Testis (tissue), 3 donors: Measurements from ENCODE around the gene MRGPRD. TPM values are rescaled to one million over a fixed set of nuclear protein-coding genes. Genes with fewer than 3 reads are reported as not detected.

ENCODE experiments used
- DNase-seq: peaks from one replicate; pipeline ENCODE4 v3.0.0-alpha.2; 2019
- H3K27ac ChIP-seq, 2 donors: fragments of 200-600 bp; sonication (generic); one replicate each; pipeline ENCODE4 v1.5.1; 2019
- H3K27me3 ChIP-seq: fragments of 200-600 bp; sonication (generic); one replicate; pipeline ENCODE4 v1.5.1; 2019
- H3K36me3 ChIP-seq: fragments of 200-600 bp; sonication (generic); one replicate; pipeline ENCODE4 v1.5.1; 2017; ENCODE audit warnings: low read depth; ENCODE audit errors: missing control alignments
- H3K4me1 ChIP-seq: fragments of 200-600 bp; sonication (generic); one replicate; pipeline ENCODE4 v1.5.1; 2019
- H3K4me3 ChIP-seq, 2 donors: fragments of 200-600 bp; sonication (generic); one replicate each; pipeline ENCODE4 v1.5.1; 2017 to 2019
- H3K9me3 ChIP-seq: fragments of 200-600 bp; sonication (generic); one replicate; pipeline ENCODE4 v1.5.1; 2017
- POLR2A ChIP-seq: fragments of 450-650 bp; IDR thresholded peaks from one replicate; pipeline ENCODE4 v1.6.1; 2017; ENCODE audit warnings: antibody characterized with exemption, mild to moderate bottlenecking, moderate library complexity
- WGBS, 2 donors: methylation state at CpG; one replicate each; pipeline ENCODE4 v1.1.5; 2018; 5-methylcytosine and 5-hydroxymethylcytosine counted together
- intact Hi-C: fragments of 100-400 bp; cut with DNase I; formaldehyde crosslinking; loops from one replicate; pipeline ENCODE4 v1.15.1; 2023; ENCODE audit warnings: low total_unique reads
- polyA plus RNA-seq: library from polyadenylated mRNA; stranded (reverse); fragments of 350-450 nt; fragmentation: Illumina TruSeq; extraction: RNeasy Lipid Tissue Mini Kit (QIAGEN cat#74804); gene quantifications from one replicate; pipeline ENCODE4 v1.2.3, GENCODE V29; 2014; ENCODE audit warnings: low read depth, low replicate concordance; ENCODE audit not compliant: insufficient read depth
- total RNA-seq, 2 donors: library from RNA; depleted of rRNA; stranded (reverse); fragments of >200 nt; gene quantifications; one replicate each; pipeline ENCODE4 v1.2.3, GENCODE V29; 2016
- TF ChIP-seq, protein P1 (sequence below), 3 experiments: fragments of 450-650 bp in 2 of 3; fragments of 200-600 bp in 1 of 3; sonication (generic) in 1 of 3; IDR thresholded peaks; one replicate each; pipeline ENCODE4 v1.5.1; 2016 to 2019; ENCODE audit warnings: antibody characterized with exemption in 3 of 3, mild to moderate bottlenecking in 2 of 3, moderate library complexity in 1 of 3

Gene MRGPRD
- total and polyA plus RNA-seq, 3 donors from 2014 or later = not detected

DNA sequence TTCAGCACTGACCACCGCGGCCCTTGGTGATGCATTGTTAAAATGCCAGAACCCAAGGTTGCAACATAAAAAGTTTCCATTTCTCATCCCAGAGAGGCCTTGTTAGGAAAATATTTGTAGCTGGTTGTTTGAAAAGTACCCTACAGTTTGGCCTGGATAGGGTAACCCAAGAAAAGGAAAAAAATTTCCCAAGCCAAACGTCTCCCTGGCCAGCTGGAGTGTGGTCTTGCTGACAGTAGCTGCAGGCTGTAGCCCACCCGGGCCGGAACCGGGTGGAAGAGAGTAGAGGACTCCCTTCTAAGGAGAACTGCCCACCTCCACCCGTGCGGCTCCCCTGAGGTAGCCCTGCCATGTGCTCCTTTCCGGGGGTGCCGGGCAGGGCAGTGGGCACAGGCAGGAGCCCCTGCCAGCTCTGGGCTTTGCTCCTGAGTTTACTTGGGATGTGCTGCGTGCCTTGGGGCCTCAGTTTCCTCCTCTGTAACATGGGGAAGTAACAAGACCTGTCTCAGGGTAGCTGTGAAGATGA, 38.6 kb downstream of the MRGPRD start:
- no peaks in the 10 kb centered on the region for H3K9me3 ChIP-seq
- H3K36me3 ChIP-seq = no peaks in the 10 kb centered on the region
- intact Hi-C loops = no loop called here
- H3K27me3 ChIP-seq = no peaks in the 10 kb centered on the region
- peaks cover 15% of the 10 kb centered on the region for H3K4me1 ChIP-seq
- 55 to 60% methylated on average over 10 to 11 of the region's 11 CpGs for WGBS, 2 donors
- no peak for DNase-seq
- no peak overlapping the region for H3K4me3 ChIP-seq
- H3K27ac ChIP-seq = peak overlapping the region; percentile 76 to 81
- TF ChIP-seq, protein P1, sequence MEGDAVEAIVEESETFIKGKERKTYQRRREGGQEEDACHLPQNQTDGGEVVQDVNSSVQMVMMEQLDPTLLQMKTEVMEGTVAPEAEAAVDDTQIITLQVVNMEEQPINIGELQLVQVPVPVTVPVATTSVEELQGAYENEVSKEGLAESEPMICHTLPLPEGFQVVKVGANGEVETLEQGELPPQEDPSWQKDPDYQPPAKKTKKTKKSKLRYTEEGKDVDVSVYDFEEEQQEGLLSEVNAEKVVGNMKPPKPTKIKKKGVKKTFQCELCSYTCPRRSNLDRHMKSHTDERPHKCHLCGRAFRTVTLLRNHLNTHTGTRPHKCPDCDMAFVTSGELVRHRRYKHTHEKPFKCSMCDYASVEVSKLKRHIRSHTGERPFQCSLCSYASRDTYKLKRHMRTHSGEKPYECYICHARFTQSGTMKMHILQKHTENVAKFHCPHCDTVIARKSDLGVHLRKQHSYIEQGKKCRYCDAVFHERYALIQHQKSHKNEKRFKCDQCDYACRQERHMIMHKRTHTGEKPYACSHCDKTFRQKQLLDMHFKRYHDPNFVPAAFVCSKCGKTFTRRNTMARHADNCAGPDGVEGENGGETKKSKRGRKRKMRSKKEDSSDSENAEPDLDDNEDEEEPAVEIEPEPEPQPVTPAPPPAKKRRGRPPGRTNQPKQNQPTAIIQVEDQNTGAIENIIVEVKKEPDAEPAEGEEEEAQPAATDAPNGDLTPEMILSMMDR (IDR thresholded peaks at IDR 0.05) = no peak
- TF ChIP-seq POLR2A = no peak

DNA sequence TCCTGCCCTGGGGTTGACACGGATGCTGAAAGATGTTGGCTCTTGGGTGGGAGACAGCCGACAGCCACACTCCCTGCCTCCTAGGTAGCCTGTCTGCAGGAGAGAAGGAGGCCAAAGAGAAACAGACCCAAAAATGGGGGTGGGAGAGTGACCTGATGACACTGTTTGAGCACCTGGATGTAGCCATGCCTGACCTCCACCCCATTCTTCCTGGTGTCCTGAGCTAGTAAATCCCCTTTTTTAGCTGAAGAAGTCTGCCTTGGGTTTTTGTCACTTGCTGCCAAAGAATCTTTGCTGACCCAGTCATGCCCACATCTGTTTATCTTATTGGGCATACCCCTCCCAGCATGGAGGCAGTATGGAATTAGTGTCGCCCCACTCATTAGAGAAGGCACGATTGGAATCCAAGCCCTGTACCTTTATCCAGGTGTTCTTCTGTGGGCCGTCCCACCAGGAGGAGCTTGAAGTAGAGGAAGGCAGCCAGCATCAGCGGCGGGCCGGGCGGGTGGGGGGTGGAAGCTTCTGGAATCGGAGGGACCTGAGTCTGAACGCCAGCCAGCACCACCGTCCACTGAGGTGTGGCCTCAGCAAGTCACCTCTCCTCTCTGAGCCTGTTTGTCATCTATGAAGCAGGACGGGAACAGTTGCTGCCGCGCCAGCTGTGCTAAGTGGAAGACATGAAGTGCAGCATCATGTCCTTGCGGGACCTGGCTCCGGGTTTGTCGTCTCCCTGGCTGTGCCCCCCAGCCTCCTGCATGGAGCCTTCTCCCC, 39.3 kb downstream of the MRGPRD start:
- DNase-seq = no peak

DNA sequence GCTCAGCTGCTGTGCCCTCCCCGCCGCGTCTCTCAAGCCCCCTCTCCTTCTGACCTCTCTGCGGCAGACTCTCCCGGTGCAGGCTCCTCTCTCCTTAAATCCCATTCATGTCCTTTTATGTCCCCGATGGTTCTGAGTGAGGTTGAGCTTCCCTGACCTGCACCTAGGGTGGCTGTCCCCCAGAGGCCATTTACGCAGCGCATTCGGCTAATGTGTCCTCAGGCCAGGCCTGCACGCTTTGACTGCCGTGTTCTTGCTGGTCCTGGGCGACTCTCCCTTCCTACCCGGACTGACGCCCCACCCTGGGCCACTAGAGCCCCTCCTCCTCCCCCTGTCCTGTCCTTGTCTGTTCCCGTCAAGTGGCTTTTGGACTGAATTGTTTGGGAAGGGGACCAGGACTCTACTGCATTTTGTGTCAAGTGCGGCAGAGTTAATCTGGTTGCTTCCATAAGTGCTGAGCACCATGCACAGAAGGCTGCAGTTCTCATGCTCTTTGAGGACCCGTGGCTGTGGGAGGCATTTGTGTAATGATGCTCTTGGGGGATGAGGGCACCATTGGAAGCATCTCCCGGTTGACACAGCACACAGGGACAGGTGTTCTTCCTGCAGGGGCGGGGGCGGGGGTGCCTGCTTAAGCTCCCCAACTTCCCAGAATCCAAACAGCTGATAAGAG, 40.0 kb downstream of the MRGPRD start:
- 90 to 91% methylated on average over 15 to 20 of the region's 20 CpGs for WGBS, 2 donors
- H3K4me3 ChIP-seq = no peak overlapping the region
- no peaks in the 10 kb centered on the region for H3K27me3 ChIP-seq
- H3K27ac ChIP-seq = no peak overlapping the region
- no peak for TF ChIP-seq POLR2A
- intact Hi-C loops = no loop called here
- H3K36me3 ChIP-seq = no peaks in the 10 kb centered on the region
- peaks cover 15% of the 10 kb centered on the region for H3K4me1 ChIP-seq
- no peak for DNase-seq
- H3K9me3 ChIP-seq = no peaks in the 10 kb centered on the region

More for the DNA sequence above, 39.3 kb downstream of the MRGPRD start:
- Histone ChIP-seq H3K27me3 (no peaks in the 10 kb centered on the region), H3K36me3 (no peaks in the 10 kb centered on the region), H3K4me1 (peaks cover 15% of the 10 kb centered on the region), H3K4me3 (no peak overlapping the region), H3K27ac (peak overlapping the region; percentile 76 to 81), H3K9me3 (no peaks in the 10 kb centered on the region)
- WGBS, 2 donors = 75 to 79% methylated on average over 8 to 18 of the region's 18 CpGs
- TF ChIP-seq POLR2A = no peak
- intact Hi-C loops = no loop called here

DNA sequence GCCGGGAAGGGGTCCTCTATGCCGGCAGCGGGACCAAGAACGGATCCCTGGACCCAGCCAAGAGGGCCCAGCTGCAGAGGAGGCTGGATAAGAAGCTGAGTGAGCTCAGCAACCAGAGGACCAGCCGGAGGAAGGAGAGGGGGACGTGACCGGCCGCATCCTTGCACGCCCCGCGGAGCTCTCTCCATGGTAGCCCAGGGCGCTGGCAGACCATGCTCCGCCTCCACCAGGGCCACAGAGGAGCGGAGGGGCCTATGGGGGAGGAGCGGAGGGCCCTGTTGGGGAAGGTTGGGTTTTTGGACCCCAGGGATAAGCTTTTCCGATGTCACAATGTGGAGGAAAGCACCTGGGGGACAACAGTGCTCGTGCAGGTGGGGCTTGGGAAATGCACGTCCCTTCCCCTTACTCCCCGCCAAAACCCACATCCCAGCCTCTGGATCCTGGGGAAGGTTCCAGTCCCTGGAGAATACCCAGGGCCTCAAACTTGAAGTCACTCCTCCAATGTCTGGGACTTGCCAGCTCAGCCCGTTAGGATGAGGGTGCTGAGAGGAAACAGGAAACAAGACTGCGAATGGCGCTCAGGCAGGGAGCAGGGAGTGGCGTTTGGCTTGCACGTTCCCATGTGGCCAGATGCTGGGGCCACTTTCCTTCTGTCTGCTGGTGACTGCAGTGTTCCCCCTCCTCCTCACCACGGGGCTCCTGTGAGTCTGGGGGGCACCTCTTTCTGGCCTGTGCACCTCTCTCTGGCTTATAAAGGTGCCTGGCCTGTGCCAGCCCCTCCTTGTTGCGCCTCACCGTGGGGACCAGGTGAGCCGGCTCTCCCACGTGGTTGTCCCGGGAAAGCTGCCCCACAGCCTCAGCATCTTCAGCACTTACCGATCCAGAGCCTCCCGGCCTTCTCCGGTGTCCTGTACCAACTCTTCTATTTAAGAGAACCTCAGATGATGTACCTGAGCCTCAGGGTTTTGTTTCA, 40.9 kb downstream of the MRGPRD start:
- TF ChIP-seq, protein P1 (IDR thresholded peaks at IDR 0.05) = no peak
- no peak for TF ChIP-seq POLR2A
- DNase-seq = no peak
- no peaks in the 10 kb centered on the region for H3K36me3 ChIP-seq
- 86 to 89% methylated on average over 31 to 33 of the region's 33 CpGs for WGBS, 2 donors
- H3K9me3 ChIP-seq = no peaks in the 10 kb centered on the region
- no peaks in the 10 kb centered on the region for H3K27me3 ChIP-seq
- no peak overlapping the region for H3K27ac ChIP-seq
- intact Hi-C loops = no loop called here
- H3K4me1 ChIP-seq = peaks cover 23% of the 10 kb centered on the region
- no peak overlapping the region for H3K4me3 ChIP-seq

DNA sequence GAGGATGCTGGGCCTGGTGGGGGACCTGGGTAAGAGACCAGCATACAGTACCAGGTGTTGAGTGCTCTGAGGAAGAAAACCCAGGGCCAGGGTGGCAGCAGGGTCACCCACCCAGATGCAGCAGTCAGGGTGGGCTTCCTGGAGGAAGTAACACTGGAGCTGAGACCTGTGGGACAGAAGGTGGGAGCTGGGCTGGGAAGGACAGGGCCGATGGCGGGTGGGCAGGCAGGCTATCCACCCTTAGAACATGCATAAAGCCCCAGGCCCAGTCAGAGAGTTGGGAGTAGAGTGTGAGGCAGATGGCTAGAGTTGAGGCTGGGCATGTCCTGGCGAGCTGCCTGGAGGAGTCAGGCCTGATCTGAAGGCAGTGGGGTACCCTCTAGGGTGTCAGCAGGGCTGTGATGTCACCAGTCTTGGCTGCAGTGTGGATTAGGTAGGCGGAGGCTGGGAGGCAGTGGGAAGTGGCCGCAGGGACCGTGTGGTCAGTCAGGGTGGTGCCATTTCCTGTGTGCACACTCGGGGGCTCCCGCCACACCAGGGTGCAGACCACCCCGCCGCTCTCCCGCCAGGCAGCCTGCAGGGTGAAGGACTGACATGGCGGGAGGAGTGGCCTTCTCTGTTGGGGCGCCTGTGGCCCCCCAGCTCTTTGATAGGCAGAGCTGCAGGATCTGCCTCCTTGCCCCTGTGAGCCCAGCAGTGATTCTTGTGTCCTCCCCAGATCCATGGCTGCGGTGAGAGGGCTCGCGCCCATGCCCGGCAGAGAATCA, 41.8 kb downstream of the MRGPRD start:
- WGBS, 2 donors = 88 to 90% methylated on average over 6 to 17 of the region's 17 CpGs

More for the DNA sequence above, 41.8 kb downstream of the MRGPRD start:
- no peaks in the 10 kb centered on the region for H3K36me3 ChIP-seq
- no peaks in the 10 kb centered on the region for H3K9me3 ChIP-seq
- intact Hi-C loops = no loop called here
- TF ChIP-seq POLR2A = no peak
- TF ChIP-seq, protein P1 (IDR thresholded peaks at IDR 0.05) = no peak
- no peaks in the 10 kb centered on the region for H3K27me3 ChIP-seq
- H3K27ac ChIP-seq = peak overlapping the region in 1 of 2 donors; percentile 19
- no peak for DNase-seq
- no peak overlapping the region for H3K4me3 ChIP-seq
- peaks cover 31% of the 10 kb centered on the region for H3K4me1 ChIP-seq
